HK-2 (cell line): ENCODE results near the gene XIAP.
"Not testable (repeated sequence)": the region's sequence is repeated elsewhere in the genome, so short reads cannot be mapped to it uniquely, and the experiment has no call there.

Experiments used
- DNase-seq: peaks from one replicate; pipeline ENCODE4 v3.0.0-alpha.2; 2018; ENCODE audit not compliant: unreplicated experiment

The XIAP gene

DNA sequence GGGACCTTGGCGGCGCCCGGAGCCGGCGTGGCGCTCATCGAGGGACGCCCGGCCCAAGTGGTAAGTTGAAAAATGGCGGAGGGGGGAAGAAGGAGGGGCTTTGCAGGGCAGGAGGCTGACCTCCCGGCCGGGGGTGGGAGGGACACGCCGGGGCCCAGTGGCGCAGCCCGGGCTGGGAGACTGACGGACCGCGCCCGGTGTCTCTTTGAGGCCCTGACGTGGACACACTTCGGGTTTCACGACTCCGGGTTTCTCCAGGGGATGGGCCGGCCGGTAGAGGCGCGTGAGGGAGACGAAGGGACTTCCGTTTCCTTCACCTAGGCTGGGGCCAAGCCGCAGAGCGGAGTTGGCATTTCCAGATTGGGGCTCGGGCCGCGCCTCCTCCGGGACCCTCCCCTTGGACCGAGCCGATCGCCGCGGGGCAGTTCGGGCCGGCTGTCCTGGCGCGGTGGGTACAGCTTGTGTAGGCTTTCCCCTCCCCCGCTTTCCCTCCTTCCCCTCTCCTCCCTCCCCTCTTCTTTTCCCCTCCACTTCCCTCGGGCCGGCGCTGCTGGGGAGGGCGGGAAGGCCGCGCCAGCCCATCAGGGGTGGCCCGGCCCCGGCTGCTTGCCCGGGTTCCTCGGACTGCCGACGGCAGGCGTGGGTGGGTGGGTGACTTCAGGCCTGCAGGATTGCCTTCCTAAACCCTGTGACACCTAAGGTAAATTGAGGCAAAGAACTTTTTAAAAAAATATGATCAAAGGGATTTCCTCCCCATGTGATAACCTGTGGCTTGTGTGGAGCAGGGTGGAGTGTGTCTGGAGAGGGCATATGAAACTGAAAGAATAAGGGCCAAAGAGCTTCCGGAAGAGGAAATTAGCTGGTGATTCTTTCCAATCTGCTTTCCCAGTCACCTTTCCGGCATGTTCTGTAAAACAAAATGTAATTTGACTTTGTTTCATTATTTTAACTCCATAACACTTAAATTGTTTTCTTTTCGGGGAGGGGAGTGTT, at the start of gene XIAP:
Gene XIAP (plus strand): TSS at position 208 of the 993 bp plus-strand sequence. CDS start 25,610 bp downstream, outside the sequence.
- peak; percentile 89 for DNase-seq

DNA sequence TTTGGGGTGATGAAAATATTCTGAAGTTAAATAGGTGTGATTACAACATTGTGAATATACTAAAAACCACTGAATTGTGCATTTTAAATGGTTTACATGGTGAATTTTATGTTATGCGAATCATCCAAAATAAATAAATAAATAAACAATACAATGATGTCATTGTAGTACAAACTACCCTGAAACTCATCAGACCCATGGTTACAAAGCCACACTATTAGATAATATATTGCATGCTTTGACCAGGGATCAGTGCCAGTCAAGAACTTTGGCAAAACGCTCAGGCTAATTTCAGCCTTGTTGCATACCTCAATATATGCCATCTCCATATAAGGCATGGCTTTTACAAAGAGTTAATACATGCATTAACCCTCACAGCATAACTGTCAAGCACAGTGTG, 45.5 kb upstream of the XIAP start:
- no peak for DNase-seq

DNA sequence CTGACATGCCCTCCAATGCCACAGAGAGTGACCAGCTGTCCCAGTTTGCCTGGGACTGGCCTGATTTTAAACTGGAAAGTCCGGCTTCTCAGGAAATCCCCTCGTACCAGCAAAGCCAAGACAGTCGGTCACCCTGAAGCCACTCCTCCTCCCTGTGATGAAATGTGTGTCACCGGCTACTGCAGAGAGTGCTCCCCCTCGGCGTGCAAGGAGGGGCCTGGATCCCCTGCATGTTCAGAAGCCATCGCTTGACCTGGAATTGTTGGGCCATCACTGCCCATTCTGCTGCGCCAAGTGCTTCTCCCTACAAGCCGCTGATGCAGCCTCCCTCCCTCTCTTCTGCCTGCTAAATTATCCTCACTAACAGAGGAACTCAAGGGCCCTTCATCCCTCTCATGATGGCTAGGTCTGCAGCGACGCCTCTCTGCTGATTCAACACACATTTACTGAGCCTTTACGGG, 44.9 kb upstream of the XIAP start:
- not testable (repeated sequence) for DNase-seq

DNA sequence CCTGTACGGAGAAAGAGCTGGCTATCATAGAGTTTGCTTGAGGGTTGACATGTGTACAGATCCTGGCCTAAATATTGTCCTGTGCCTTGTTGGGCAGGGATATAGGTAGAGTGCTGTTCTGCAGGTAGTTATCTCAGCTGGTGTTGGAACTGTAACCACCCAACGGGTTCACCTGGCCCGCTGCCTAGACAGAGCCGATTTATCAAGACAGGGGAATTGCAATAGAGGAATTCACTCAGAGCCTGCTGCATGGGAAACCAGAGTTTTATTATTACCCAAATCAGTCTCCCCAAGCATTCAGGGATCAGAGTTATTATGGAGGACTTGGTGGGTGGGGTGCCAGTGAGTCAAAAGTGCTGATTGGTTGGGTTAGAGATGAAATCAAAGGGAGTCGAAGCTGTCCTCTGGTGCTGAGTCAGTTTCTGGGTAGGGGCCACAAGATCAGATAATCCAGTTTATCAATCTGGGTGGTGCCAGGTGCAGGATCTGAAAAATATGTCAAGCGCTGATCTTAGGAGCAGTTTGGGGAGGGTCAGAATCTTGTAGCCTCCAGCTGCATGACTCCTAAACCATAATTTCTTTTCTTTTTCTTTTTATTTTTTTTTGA, 42.5 kb upstream of the XIAP start:
- DNase-seq = no peak

DNA sequence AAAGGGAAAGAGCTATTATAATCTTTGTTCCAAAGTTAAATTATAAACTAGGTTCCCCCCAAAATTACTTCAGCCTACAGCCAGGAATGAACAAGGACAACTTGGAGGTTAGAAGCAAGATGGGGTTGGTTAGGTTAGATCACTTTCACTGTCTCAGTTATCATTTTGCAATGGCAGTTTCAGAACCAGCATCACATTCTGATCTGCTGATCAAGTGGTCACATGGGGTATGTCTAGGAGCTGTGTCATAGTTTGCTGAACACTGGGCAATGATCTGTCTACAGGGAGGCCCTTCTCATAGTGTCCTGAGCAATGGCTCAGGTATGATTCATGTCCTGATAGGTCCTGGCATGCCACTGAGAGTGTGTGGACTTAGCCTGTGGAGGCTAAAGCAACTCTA, 41.6 kb upstream of the XIAP start:
- peak; percentile 54 for DNase-seq

DNA sequence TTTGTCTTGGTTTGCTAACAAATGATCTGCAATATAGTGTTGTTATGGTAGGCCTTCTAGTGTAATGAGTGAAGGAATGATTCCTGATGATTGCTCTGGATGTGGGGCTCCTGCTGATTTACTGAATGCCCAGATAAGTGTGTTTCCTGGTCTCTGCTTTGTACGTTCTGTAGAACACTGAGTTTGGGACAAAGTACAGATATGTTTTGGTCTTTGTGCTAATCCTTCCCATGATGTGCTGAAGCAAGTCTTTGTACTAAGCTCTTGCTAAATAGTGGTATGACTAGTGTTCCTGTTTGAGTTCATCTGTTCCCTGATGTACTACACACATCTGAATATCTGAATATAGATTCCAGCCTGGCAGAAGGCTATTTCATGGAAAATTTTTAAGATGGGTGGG, 36.9 kb upstream of the XIAP start:
- DNase-seq = no peak

DNA sequence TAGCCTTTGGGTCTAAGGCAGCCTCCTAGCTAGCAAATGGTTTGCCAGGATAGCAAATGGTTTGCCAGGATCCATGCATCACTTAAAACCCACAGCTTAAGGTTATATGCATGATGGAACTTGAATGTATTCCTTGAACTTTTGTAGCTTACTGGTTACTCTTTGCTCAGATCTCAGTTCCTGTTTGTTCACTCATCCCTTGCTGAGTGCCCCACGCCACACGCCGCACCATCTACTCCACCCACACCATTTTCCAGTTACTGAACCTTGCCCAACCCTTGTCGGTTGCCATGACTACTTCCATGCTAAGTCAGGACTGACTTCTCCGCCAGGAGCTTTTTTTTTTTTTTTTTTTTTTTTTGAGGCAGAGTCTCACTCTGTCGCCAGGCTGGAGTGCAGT, 29.5 kb upstream of the XIAP start:
- peak; percentile 83 for DNase-seq

DNA sequence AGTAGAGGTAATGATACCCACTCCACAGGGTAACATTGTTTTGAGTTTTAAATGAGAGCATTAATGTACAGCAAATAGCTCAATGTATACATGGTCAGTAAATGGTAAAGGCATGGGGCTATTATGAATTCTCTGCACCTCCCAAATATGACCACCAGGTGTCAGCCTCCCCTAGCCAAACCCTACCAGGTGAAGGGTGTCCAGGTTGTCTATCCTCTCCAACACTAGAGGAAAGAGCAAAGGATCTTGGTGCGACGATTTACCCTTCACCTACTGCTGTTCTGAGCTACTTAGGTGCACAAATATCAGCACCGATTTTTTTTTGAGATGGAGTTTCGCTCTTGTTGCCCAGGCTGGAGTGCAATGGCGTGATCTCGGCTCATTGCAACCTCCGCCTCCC, 26.5 kb upstream of the XIAP start:
- DNase-seq = peak; percentile 57

DNA sequence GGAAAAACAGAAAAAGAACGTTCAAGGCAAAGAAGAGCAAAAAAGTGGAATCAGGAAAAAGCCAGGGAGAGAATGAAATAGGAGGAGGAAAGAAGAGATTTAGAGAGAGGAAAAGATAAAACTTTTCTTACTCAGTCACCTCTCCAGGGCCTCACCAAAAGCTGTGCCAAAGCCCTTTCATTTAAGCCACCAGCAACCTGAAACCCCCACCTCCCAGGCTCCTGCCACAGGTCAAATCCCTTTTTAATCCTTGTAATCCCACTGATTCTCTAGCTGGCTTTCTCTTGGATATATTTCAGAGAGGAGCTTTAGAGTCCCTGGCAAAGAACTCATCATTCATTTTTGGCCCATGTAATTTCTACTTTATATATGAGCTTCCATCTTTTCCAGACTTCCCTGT, 25.7 kb upstream of the XIAP start:
- DNase-seq = no peak

DNA sequence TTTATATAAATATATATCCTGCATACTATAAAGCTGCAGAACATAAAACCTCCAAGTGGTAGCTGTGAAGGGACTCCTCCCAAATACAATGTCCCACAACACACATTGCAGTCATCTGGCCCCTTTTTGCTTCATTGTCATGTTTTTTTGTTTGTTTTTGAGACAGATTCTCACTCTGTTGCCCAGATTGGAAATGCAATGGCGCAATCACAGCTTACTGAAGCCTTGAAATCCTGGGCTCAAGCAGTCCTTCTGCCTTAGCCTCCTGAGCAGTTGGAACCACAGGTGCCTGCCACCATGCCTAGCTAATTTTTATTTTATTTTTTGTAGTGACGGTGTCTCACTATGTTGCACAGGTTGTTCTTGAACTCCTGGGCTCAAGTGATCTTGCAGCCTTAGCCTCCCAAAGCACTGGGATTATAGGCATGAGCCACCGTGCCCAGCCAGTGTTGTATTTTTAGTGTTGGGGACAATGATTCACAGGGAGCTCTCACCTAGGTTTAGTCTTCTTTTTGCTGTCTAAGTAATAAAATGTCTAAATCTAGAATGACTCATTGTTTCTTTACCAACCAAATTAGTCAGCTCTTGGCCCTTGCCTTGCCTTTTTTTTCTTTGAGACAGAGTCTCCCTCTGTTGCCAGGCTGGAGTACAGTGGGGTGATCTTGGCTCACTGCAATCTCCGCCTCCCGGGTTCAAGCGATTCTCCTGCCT, 24.0 kb upstream of the XIAP start:
- peak; percentile 36 for DNase-seq

DNA sequence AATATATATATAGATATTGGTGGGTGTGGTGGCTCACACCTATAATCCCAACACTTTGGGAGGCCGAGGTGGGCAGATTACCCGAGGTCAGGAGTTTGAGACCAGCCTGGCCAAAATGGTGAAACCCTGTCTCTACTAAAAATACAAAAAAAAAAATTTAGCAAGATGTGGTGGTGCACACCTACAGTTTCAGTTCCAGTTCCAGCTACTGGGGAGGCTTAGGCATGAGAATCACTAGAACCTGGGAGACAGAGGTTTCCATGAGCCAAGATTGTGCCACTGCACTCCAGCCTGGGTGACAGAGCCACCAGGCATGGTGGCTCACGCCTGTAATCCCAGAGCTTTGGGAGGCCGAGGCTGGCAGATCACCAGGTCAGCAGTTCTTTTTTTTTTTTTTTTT, 14.7 kb upstream of the XIAP start:
- DNase-seq = not testable (repeated sequence)

DNA sequence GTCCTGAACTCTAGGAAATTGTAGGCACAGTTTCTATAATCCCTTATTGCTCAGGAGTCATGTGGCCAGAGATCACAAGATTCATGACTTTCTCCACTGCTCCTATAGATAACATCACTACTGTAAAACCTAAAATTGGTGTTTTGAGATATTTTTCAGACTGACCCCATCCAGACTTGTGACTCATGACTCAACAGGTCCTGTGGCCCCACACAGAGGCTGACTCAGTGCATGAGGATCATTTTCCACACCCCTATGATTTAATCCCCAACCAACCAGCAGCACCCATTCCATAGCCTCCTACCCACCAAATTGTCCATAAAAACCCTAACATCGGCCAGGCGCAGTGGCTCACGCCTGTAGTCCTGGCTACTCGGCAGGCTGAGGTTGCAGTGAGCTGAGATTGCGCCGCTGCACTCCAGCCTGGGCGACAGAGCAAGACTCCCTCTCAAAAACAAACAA, 13.2 kb upstream of the XIAP start:
- DNase-seq = peak; percentile 61

DNA sequence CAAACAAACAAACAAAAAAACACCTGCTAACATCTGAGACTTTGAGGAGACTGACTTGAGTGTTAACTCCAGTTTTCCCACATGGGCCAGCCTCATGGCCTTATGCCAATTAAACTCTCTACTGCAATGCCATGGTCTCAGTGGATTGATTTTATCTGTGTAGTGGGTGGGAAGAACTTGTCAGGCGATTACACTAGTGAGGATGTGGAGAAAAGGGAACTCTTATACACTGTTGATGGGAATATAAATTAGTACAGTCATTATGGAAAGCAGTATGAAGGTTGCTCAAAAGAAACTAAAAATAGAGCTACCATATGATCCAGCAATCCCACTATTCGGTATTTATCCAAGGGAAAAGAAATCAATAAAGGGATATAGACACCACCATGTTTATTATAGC, 12.8 kb upstream of the XIAP start:
- DNase-seq = no peak

DNA sequence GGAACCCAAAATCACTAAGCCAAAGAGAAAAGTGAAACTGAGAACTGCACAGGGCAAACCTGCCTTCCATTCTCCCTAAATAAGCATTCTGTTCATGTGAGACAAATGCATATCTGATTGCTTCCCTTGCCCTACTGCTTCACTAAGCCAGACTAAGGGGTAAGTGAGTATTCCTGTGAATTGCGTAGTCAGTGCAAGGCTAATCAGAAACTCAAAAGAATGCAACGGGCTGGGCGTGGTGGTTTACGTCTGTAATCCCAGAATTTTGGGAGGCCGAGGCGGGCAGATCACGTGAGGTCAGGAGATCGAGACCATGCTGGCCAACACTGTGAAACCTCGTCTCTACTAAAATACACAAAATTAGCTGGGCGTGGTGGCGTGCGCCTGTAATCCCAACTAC, 10.8 kb upstream of the XIAP start:
- DNase-seq = no peak

DNA sequence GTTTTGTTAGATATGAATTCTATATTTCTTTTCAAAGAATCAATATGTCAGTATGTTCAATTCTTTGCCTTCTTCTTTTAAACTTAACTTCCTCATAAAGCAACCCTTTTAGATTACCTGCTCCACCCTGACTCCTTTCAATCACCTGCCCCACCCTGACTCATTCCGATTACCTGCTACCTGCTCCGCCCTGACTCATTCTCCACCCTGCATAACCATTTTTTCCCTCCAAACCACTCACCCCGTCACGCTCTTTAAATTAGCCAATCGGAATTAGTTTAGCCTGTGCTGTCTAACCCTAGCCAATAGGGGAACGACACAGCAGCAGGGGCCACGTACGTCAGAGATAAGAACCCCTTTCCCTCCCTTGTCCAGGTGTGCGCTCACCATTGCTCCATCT, 9.9 kb upstream of the XIAP start:
- DNase-seq = not testable (repeated sequence)

DNA sequence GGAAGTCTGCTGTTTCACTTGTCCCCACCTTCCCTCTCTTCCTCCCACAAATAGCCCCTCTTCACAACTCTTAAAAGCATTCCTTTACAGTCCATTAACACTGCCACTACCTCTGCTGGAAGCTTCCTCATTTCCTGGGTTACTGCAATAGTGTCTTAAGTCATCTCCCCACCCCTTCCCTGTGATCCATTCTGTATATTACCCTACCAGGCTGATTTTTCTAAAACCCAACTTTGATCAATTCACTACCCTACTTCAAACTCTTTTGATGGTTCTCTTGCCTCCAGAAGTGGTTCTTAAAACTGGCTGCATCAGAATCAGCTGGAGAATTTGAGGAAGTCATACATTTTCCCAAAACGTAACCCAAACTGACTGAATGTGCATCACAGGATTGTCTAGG, 8.8 kb upstream of the XIAP start:
- no peak for DNase-seq

DNA sequence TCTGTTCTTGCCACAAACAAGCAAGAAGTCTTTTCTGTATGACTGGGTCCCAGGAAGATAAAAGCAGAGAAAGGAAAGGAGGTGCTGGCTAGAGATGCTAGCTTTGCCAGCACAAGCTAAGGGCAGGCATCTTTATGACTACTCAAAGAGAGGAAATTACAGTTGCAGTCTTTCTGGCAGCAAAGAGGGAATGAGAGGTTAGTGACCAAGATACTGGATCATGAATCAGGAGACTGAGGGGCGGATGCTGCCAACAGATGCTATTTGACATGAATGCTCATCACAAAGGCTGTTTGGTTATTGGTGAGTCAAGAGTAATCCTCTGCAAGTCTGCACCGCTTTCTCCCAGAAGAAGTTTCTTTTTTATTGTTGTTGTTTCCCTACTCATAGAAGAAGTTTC, 5.5 kb upstream of the XIAP start:
- no peak for DNase-seq

DNA sequence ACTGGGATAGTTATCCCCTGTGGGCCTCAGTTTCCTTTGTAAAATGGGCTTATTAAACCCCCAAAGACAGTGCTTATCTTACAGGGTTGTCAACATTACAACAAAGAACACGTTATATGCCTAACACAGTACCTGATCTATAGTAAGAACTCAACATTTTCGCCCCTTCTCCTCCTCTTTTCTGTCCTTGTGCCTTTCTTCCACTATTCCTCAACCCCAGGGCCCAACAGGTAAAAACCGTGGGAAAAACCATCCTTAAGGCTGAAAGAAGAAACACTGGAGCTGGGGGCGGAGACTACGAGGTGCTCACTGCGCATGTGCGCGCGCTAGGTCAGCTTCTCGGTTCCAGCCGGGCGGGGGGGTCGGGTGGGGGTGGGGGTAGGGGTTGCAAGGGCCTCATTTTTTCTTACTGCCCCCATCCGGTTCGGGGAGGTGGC, 426 bp upstream of the XIAP start:
- no peak for DNase-seq

DNA sequence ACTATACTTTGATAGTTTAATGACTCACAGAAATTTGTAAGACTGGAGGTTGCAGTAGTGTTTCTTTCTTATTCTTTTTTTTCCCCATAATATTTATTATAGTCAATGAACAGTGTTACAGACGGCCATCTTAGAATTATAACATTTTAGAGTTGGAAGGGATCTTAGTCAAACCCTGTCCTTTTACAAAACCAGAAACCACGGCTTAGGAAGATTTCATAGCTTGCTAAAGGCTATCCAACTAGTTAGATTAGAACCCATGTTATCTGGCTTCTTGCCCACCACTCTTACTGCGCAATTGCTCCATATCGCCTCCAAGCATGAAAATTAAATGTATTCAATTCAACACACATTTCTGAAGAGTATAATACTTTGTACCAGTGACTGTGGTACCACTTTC, 1.1 kb downstream of the XIAP start:
- DNase-seq = no peak

DNA sequence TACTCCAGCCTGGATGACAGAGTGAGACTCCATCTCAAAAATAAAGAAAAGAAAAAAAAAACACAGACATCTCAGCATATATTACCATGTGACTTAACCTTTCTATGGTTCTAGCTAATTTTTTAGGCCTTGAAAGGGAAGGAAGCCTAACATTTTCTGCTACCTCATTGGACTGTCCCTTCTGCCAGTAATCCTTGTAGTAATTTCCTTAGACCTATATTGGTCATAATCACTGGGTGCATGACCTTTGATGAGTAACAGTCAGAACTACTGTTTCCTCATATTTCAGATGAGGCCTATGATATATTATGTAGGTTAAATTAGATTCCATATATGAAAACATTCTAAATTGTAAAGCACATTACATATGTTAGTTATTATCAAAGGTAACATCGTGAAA, 9.6 kb downstream of the XIAP start:
- DNase-seq = no peak

DNA sequence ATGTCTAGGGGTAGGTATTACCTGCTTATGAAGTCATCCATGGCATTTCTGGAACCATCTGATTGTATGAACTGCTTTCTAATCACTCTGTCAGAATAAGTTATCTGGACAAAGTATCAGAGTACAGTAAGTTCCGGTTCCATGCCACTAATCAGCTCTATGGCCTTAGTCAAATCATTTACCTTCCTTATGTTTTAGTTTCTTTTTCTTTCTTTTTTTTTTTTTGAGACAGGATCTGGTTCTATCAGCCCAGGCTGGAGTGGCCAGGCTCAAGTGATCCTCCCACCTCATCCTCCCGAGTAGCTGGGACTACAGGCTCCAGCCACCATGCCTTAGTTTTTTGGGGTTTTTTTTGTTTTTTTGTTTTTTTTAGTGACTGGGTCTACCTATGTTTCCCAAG, 11.5 kb downstream of the XIAP start:
- no peak for DNase-seq

DNA sequence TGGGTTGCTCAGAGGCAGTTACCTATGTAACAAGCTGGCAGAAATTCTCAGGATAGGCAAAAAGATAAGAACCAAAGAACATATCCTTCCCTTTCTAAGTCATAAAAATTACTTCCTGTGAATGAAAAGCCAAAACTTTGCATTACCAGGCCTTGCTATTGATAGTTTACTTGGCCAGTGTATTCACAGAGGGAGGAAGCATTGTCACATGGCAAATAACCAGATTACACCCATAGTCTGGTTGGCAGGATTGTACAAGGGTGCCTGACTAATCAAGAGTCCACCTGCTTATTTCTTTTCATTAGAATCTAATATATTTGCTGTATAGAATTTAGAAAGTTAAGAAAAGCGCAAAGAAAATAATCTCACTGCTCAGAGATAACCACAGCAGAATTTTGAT, 14.1 kb downstream of the XIAP start:
- no peak for DNase-seq
